GM12878 (cell line): ENCODE measurements around the gene GLE1. TPM values are rescaled to one million over a fixed set of nuclear protein-coding genes. Genes with fewer than 3 reads are reported as not detected.

Source experiments
- ATAC-seq: fragments of 200-7000 bp; cut with Tn5 transposase; 3 replicates; pipeline ENCODE4 v1.9.1; 2020; ENCODE audit warnings: mild to moderate bottlenecking, moderate library complexity
- BruUV-seq: library from RNA; stranded (reverse); fragments of 400-500 nt; replicated peaks from 2 replicates; lab custom pipeline; 2021; lab: Mats Ljungman, UMichigan
- CTCF ChIA-PET: fragments of 300-600 bp; sonication (Branson Sonifier 250); formaldehyde crosslinking; extraction: SDS; loops from one replicate; lab custom pipeline; 2021; ENCODE audit warnings: inconsistent platforms; lab: Yijun Ruan, JAX
- POLR2A ChIA-PET: fragments of 350-600 bp; formaldehyde crosslinking; extraction: SDS; loops from one replicate; lab custom pipeline; 2021; ENCODE audit warnings: inconsistent platforms; lab: Charles Lee
- RAD21 ChIA-PET: fragments of 300-600 bp; sonication (Branson Sonifier 250); formaldehyde crosslinking; loops from one replicate; lab custom pipeline; 2023; ENCODE audit warnings: antibody characterized with exemption; ENCODE audit not compliant: unreplicated experiment; lab: Charles Lee
- SMC1A ChIA-PET: fragments of 300-600 bp; sonication (Branson Sonifier 250); formaldehyde crosslinking; loops from one replicate; lab custom pipeline; 2023; ENCODE audit not compliant: unreplicated experiment, uncharacterized antibody; lab: Charles Lee
- DNase-seq: peaks from one replicate; pipeline ENCODE4 v3.0.0-alpha.2; 2011; ENCODE audit warnings: low read depth, low spot score
- FAIRE-seq: peaks from 3 replicates; lab custom pipeline; 2011; peaks lifted over from hg19 to GRCh38; lab: Jason Lieb, UNC
- H2AFZ ChIP-seq: 2 replicates; pipeline ENCODE4 v1.6.0; 2011; ENCODE audit warnings: low read depth, low read length, control low read depth; ENCODE audit not compliant: control insufficient read depth
- H3K27ac ChIP-seq: 2 replicates; pipeline ENCODE4 v1.5.1; 2011; ENCODE audit warnings: control low read depth; ENCODE audit not compliant: control insufficient read depth, insufficient read depth
- H3K27me3 ChIP-seq, 2 experiments: replicated peaks in 1 of 2; 2 replicates each; pipeline versions ENCODE4 v1.6.0 to v1.6.1; 2011; ENCODE audit warnings: low read length in 1 of 2; ENCODE audit not compliant: control insufficient read depth in 2 of 2, insufficient read depth in 2 of 2
- H3K36me3 ChIP-seq, 2 experiments: 2 replicates each; pipeline ENCODE4 v1.5.1; 2011; ENCODE audit warnings: low read length in 1 of 2; ENCODE audit not compliant: control insufficient read depth in 2 of 2, insufficient read depth in 2 of 2
- H3K4me1 ChIP-seq: 2 replicates; pipeline ENCODE4 v1.6.1; 2011; ENCODE audit warnings: mild to moderate bottlenecking, low read length, moderate library complexity, mixed read lengths; ENCODE audit not compliant: control insufficient read depth, insufficient read depth
- H3K4me2 ChIP-seq: 2 replicates; pipeline ENCODE4 v1.6.0; 2011; ENCODE audit warnings: control low read depth; ENCODE audit not compliant: control insufficient read depth, insufficient read depth
- H3K4me3 ChIP-seq: fragments of 200-600 bp; sonication (generic); 2 replicates; pipeline ENCODE4 v1.5.1; 2016
- H3K79me2 ChIP-seq: 2 replicates; pipeline ENCODE4 v1.6.0; 2011; ENCODE audit warnings: low read length; ENCODE audit not compliant: control insufficient read depth, insufficient read depth
- H3K9ac ChIP-seq: 2 replicates; pipeline ENCODE4 v1.8.0; 2011; ENCODE audit warnings: low read length, control low read depth, mixed read lengths; ENCODE audit not compliant: control insufficient read depth, insufficient read depth
- H3K9me3 ChIP-seq: replicated peaks from 3 replicates; pipeline ENCODE4 v1.5.1; 2011; ENCODE audit warnings: mild to moderate bottlenecking, low read length; ENCODE audit not compliant: control insufficient read depth, insufficient read depth
- H4K20me1 ChIP-seq: 2 replicates; pipeline ENCODE4 v1.6.0; 2011; ENCODE audit not compliant: control insufficient read depth, insufficient read depth
- DPF2 ChIP-seq: fragments of 450-650 bp; IDR thresholded peaks from 2 replicates; pipeline ENCODE4 v1.6.1; 2017; ENCODE audit warnings: mild to moderate bottlenecking
- MEF2A ChIP-seq: IDR thresholded peaks from 2 replicates; pipeline ENCODE4 v1.6.1; 2011; ENCODE audit warnings: low read depth, mild to moderate bottlenecking, low read length, moderate library complexity; ENCODE audit not compliant: insufficient read depth
- NR2C2 ChIP-seq: IDR thresholded peaks from 2 replicates; pipeline ENCODE4 v1.6.1; 2011; ENCODE audit warnings: borderline replicate concordance, low read depth; ENCODE audit not compliant: control insufficient read depth, insufficient read length
- POLR2A ChIP-seq: IDR thresholded peaks from 2 replicates; pipeline ENCODE4 v1.6.1; 2011; ENCODE audit warnings: low read depth, mild to moderate bottlenecking, low read length
- SIX5 ChIP-seq: IDR thresholded peaks from 2 replicates; pipeline ENCODE4 v1.6.1; 2011; ENCODE audit warnings: mild to moderate bottlenecking, low read depth, low read length, moderate library complexity; ENCODE audit not compliant: severe bottlenecking
- SRF ChIP-seq, 2 experiments: IDR thresholded peaks; 2 replicates each; pipeline ENCODE4 v1.6.1; 2011; ENCODE audit warnings: low read depth in 2 of 2, low read length in 2 of 2, mild to moderate bottlenecking in 1 of 2, moderate library complexity in 1 of 2
- ZBTB40 ChIP-seq: fragments of 450-650 bp; IDR thresholded peaks from 2 replicates; pipeline ENCODE4 v1.6.1; 2016; ENCODE audit warnings: mild to moderate bottlenecking, moderate library complexity, borderline replicate concordance
- ZNF274 ChIP-seq: IDR thresholded peaks from one replicate; pipeline ENCODE4 v1.8.0; 2011; ENCODE audit not compliant: insufficient read length, insufficient read depth
- WGBS: methylation state at CpG from one replicate; pipeline ENCODE4 v1.1.6; 2016; ENCODE audit warnings: low lambda C conversion rate; ENCODE audit not compliant: insufficient replicate concordance, insufficient coverage; ENCODE audit errors: missing lambda C conversion rate; 5-methylcytosine and 5-hydroxymethylcytosine counted together
- in situ Hi-C: fragments of 300-500 bp; cut with MboI; formaldehyde crosslinking; loops from 9 replicates; pipeline ENCODE4 v1.14.3; 2018; ENCODE audit warnings: mixed read lengths
- intact Hi-C: fragments of 100-400 bp; cut with micrococcal nuclease; formaldehyde crosslinking; loops from one replicate; pipeline ENCODE4 v1.14.2; 2022; ENCODE audit not compliant: unreplicated experiment
- polyA plus RNA-seq, 11 experiments: library from polyadenylated mRNA; depleted of rRNA in 4 of 11; unstranded in 6 of 11; stranded (reverse) in 5 of 11; fragments of >200 nt; fragmentation: Nextera tagmentation in 4 of 11; fragmentation: Illumina TruSeq in 1 of 11; extraction: Ambion mirVana in 4 of 11; extraction: Trizol in 1 of 11; gene quantifications; 1 replicate in 1 of 11; 2 replicates in 10 of 11; pipeline versions ENCODE4 v1.2.1 to v1.2.3, GENCODE V29; 2011 to 2016; ENCODE audit warnings: inconsistent platforms in 2 of 11, missing spikeins in 2 of 11, low read depth in 1 of 11
- total RNA-seq, 4 experiments: library from RNA; depleted of rRNA in 3 of 4; stranded (reverse); fragments of >200 nt in 3 of 4; fragmentation: Illumina TruSeq in 1 of 4; extraction: Trizol in 1 of 4; gene quantifications; 2 replicates each; pipeline versions ENCODE4 v1.2.1 to v1.2.3, GENCODE V29; 2013 to 2021

GLE1 gene
- total and polyA plus RNA-seq, 10 of the 15 experiments (the other 5 are each of a cell fraction or from before 2014, with no cell fraction given): 17.4 to 52.0 (median 37.7) TPM

GRCh38 chr9:128532581-128532980 is 28.1 kb downstream of the GLE1 start:
- 57% methylated on average over 4 of the region's 4 CpGs for whole genome bisulfite sequencing
- H3K79me2 ChIP-seq: no peaks in the 10 kb centered on the region
- intact Hi-C loops (no loop called here), in situ Hi-C loops (no loop called here)
- H3K4me3 ChIP-seq: no peak overlapping the region
- RAD21 ChIA-PET: no interaction called here
- POLR2A ChIA-PET: interaction anchor here (0.7 kb wide), 1 partner anchor 53 kb away, joined by 6 read pairs; no protein-coding TSS in a partner anchor
- ATAC-seq (no peak), FAIRE-seq (no peak), DNase-seq (no peak)
- no TSS peak for BruUV-seq
- TF ChIP-seq MEF2A (no peak), POLR2A (no peak), ZBTB40 (no peak), SIX5 (no peak), ZNF274 (no peak), NR2C2 (no peak), DPF2 (no peak), SRF (IDR thresholded peaks at IDR 0.05; ENCODE audit: low read depth in 2 of 2, low read length in 2 of 2) (no peak)
- CTCF ChIA-PET: interaction anchor here (1.0 kb wide), 1 partner anchor 94 kb away, joined by 3 read pairs; no protein-coding TSS in a partner anchor
- no peak overlapping the region for H2AFZ ChIP-seq
- no peaks in the 10 kb centered on the region for H4K20me1 ChIP-seq
- H3K4me2 ChIP-seq: no peak overlapping the region
- peaks cover 8 to 13% of the 10 kb centered on the region in 2 experiments for H3K36me3 ChIP-seq
- no peaks in the 10 kb centered on the region for H3K4me1 ChIP-seq
- H3K9ac ChIP-seq: no peak overlapping the region
- SMC1A ChIA-PET: interaction anchor here (0.8 kb wide), 1 partner anchor 27 kb away, joined by 3 read pairs; no protein-coding TSS in a partner anchor
- no peaks in the 10 kb centered on the region for H3K9me3 ChIP-seq
- H3K27ac ChIP-seq: no peak overlapping the region
- H3K27me3 ChIP-seq: no peaks in the 10 kb centered on the region
